HUDEP-2 (cell line): ENCODE data around the gene CSNK1G2.
"Not testable (repeated sequence)": the region's sequence is repeated elsewhere in the genome, so short reads cannot be mapped to it uniquely, and the experiment has no call there.

Experiments
- DNase-seq, 76 experiments: peaks; one replicate each; lab custom pipeline; 2025; ENCODE audit not compliant: unreplicated experiment in 76 of 76; lab: John Stamatoyannopoulos, UW

Gene CSNK1G2

GRCh38 chr19:1986357-1987162, 45.6 kb downstream of the CSNK1G2 start:
- no peak for DNase-seq

GRCh38 chr19:1987197-1988187, 46.5 kb downstream of the CSNK1G2 start:
- DNase-seq, result no peak

GRCh38 chr19:1988464-1988863, 47.5 kb downstream of the CSNK1G2 start:
- not testable (repeated sequence) for DNase-seq

- no peak for DNase-seq
Measured at GRCh38 chr19:1989513-1990229, 48.7 kb downstream of the CSNK1G2 start.

GRCh38 chr19:1990230-1991017, 49.5 kb downstream of the CSNK1G2 start:
- no peak for DNase-seq

GRCh38 chr19:1991018-1991913, 50.3 kb downstream of the CSNK1G2 start:
- DNase-seq, result no peak

- DNase-seq, result peak in 29 of 76 experiments; percentile 12 to 59 (median 31)
Measured at GRCh38 chr19:1992759-1993260, 51.8 kb downstream of the CSNK1G2 start.

- DNase-seq, result no peak
Measured at GRCh38 chr19:1997353-1998233, 56.6 kb downstream of the CSNK1G2 start.

GRCh38 chr19:1998712-1999708, 58.0 kb downstream of the CSNK1G2 start:
- no peak for DNase-seq

GRCh38 chr19:1999856-2000515, 59.0 kb downstream of the CSNK1G2 start:
- DNase-seq, result no peak

- DNase-seq, result no peak
Measured at GRCh38 chr19:2003874-2004273, 62.9 kb downstream of the CSNK1G2 start.

- no peak for DNase-seq
Measured at GRCh38 chr19:2010135-2010668, 69.2 kb downstream of the CSNK1G2 start.

GRCh38 chr19:2011169-2011568, 70.2 kb downstream of the CSNK1G2 start:
- no peak for DNase-seq

- no peak for DNase-seq
Measured at GRCh38 chr19:2012941-2013682, 72.1 kb downstream of the CSNK1G2 start.

- DNase-seq, result no peak
Measured at GRCh38 chr19:2013683-2013961, 72.7 kb downstream of the CSNK1G2 start.
